SIG-M5 treated with dmso at 0.1 percent for 504 hours (cell line): ENCODE results near the gene PLEK.
A peak's percentile ranks its signal among the peaks of the same experiment; 100 is the strongest.
"Not testable (repeated sequence)": the region's sequence is repeated elsewhere in the genome, so short reads cannot be mapped to it uniquely, and the experiment has no call there.

Experiments
- DNase-seq: peaks from one replicate; lab custom pipeline; 2025; ENCODE audit not compliant: unreplicated experiment; lab: John Stamatoyannopoulos, UW

PLEK gene

DNA sequence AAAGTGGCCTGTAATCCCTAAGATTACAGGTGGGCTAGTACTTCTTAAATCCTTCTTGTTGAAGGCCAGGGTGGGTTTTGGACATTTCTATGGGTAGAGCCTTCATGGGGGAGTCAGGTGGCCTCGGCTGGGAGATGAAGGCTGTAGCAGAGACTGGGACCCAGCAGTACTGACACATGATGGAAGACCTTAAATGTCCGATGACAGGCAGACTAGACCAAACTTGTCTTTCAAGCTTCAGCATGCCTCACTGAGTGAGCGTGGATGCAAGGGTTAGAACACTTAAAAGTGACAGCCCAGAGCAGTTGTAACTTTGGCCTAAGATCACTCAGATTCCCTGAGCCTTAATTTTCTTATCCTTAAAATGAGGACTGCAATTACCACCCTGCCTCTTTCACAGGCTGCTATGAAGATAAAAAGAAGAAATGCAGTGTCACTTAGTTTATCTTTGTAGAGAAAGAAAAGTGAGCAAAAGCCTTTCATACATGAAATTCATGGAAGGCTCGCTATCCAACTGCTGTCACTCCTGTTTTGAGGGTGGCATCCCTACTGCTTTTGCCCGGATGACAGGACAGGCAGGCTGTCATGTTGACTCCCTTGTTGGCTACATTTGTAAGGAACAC, 19.5 kb downstream of the PLEK start:
- no peak for DNase-seq

DNA sequence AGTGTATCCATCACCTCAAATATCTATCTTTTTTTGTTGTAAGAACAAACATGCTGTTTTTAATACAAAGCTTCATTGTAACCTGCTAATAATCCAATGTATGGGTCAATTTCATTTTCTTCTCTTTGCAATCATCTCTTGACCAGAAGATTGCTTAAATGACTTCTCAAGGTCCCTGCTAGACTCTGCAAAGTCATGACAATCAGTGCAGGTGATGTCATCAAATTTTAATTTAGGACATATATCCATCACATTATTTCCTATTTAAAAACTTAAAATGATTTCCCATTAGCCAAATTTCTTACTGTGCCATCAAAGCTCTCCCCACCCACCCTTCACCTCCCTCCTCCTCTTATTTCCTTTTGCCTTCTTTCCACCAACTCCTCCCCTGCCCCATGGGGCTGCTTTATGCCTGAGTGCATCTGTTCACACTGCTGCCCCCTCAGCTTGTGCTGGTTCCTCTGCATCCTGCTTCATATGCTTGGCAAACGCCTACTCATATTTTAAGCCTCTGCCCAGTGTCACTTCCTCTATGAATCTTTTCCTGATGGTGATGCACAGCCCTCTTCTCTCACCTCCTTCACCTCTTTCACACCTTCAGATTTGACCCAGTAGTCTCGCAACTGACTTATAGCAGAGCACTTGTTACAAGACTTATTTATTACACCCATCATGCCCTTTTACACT, 20.3 kb downstream of the PLEK start:
- DNase-seq: peak; percentile 63

DNA sequence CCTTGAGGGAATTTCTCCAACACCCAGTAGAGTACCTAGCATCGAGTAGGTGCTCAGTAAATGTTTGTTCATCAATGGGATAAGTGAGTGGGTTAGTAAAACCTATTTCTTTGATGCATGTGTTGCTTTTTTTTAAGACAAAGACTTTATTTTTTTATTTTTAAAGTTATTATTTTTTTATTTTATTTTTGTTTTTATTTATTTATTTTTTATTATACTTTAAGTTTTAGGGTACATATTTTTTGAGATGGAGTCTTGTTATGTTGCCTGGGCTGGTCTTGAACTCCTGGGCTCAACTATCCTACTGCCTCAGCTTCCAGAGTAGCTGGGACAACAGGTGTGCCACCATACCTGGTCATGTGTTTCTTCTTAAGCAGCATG, 20.8 kb downstream of the PLEK start:
- no peak for DNase-seq

DNA sequence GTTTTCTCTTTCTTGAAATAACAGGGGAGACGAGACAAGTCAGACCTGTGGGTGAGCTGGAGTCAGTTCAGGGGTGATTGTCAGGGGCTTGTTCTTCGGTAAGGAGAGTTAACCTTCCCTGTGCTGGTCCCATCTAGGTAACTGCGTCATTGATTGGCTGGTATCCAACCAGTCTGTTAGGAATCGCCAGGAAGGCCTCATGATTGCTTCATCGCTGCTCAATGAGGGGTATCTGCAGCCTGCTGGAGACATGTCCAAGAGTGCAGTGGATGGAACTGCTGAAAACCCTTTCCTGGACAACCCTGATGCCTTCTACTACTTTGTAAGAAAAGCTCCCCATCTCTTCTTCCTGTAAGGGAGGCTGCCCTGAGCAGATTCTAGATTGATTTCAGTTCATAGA, 21.3 kb downstream of the PLEK start:
- no peak for DNase-seq

DNA sequence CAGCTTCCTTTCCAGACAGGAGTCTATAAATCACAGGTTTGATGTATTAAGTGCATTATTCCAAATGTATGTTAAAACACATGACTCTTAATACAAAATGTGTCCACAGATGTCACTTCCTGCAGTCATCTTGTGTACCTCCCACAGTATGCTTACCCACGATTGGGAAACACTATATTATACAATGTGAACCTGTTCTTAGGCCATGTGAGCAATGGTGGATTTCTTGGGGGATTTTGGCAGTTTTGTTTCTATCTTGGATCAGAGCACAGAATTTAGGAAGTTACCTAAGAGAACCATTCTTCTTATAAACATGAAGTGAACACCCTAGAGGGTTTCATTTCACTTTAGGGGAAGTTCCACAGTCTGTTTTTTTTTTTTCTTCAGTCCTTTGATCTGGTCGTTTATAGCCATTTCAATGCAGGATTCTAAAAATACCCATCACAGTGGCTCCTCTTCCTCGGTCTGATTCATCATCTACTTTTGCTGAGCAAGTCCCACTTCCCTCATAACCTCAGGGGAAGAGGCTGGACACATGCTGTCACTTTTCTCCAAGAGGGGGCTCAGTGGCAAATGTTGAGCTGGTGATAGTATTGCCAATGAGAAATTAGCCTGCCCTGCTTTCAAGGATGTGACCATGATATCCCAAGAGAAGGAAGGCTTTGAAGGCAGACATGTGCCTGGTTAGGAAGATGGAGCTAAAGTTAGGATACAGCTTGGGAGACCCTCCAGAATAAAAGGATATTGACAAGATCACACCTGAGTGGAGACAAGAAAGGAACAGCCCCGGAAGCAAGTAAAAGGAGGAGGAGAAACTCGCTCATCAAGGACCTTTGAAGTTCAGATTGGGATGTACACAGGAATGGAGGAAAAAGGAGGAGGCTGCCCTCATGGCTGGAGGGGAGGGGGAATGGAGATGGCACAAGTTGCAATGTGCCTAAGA, 22.6 kb downstream of the PLEK start:
- peak; percentile 98 for DNase-seq

DNA sequence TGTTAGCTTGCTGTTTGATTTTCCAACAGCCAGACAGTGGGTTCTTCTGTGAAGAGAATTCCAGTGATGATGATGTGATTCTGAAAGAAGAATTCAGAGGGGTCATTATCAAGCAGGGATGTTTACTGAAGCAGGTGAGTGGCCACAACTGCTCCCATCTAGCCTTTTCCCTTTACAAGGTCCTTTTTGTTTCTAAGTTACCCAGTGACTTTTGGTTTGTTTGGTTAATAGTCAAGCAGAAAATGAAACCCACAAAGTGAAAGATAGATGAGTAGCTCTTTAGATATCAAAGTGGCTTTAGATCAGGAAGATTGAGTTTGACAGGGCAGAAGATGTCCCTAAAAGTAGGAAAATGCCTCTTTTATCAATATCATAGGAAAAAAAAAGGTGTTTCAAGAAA, 23.3 kb downstream of the PLEK start:
- no peak for DNase-seq

DNA sequence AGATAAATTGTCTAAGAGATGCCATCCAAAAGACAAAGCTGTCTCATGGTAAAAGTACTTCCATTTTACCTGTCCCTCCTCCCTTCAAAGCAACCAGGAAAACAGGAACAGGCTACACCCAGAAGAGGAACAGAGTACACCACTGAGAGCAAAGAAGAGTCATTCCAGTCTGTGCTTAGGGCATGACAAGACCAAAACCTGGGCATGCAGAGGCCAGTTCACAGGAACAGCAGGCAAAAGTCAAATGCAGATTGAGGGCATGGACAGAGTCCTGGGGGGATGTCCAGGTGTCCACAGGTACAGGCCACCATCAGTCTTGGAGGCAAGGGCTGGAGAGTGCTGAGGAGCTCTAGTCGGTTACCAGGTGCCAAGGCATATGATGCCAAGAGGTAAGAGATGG, 23.7 kb downstream of the PLEK start:
- no peak for DNase-seq

DNA sequence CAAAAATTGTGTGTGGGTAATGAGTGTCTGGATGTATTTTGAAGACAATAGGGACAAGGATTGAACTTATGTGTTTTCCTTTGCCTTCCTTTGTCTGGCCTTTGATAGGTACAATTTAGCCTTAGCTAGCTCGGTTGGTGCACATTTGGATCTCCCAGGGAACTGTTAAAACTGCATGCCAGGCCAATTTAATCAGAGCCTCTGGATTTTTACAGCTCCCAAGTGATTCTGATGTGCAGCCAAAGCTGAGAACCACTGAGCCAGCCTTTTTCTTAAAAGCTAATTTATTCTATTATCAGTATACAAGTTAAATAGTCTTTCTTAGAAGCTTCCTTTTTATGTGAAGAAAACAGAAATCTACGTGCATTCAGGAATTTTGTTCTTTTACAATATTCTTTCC, 25.0 kb downstream of the PLEK start:
- no peak for DNase-seq

DNA sequence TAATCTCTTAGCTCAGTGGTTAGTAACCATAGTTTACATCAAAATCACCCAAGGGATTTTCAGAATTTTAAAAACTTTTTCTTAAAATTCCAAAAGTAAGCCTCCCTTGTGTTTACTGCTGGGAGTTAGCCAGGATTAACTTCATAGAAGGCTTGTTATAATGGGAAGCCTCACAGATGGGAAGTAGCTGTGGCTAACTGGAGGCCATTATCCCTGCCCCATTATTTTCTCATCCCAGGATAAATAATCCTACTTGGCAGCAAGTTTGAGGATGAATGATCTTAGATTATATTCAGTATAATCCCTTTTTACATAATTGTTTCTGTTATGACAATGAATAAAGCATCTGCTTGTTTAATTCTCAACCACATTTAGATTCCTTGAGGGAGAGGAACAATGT, 25.5 kb downstream of the PLEK start:
- no peak for DNase-seq

DNA sequence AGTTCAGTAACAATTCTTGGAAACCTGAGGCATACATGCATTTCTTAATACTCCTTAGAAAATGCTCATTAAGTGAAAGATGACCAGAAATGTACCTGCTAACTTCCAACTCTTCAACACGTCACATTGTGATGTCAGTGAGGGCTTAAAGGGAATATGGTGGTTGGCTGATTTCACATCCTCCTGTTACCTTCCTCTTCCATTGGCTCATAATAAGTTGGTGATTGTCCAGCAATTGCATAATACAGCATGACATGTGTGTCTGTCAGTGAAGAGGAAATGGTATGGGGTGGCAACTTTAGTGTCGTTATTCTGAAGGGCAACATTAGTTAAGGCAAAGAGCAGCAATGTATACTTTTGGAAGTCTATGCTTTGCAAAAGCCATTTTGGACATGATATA, 26.0 kb downstream of the PLEK start:
- peak; percentile 78 for DNase-seq

DNA sequence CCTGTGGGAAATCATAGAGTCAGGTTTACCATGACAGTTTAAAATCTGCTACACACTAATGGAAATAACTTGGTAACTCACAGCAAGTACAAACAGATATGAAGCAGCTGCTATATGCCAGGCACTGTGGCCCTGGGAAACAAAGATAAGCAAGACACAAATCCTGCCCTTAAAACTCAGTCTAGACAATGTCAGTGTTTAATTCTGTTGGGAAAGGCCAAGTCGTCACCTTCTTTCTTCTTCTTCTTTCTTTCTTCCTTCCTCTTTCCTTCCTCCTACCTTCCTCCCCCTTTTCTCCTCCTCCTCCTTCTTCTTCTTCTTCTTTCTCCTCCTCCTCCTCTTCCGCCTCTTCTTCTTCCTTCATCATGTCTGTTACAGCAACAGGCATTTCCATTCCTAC, 26.8 kb downstream of the PLEK start:
- DNase-seq: no peak

DNA sequence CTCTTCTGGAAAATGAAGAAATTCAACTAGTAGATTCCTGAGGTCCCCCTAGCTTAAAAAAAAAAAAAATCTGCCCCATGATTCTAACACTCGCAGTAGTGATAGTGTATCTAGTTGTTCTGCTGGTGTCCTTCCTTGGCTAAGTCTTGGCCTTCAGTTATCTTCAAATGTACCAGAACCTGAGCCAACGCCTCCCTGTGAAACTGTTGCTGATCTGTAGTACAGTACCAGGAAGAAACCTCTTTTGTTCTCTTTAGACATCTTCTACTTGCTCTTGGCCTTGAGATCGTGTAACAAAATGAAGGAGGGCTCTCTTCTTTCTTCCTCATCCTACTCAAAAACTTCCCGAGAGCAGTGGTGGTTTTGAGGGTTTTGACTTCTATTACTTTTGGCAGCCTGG, 31.0 kb downstream of the PLEK start:
- DNase-seq: no peak

DNA sequence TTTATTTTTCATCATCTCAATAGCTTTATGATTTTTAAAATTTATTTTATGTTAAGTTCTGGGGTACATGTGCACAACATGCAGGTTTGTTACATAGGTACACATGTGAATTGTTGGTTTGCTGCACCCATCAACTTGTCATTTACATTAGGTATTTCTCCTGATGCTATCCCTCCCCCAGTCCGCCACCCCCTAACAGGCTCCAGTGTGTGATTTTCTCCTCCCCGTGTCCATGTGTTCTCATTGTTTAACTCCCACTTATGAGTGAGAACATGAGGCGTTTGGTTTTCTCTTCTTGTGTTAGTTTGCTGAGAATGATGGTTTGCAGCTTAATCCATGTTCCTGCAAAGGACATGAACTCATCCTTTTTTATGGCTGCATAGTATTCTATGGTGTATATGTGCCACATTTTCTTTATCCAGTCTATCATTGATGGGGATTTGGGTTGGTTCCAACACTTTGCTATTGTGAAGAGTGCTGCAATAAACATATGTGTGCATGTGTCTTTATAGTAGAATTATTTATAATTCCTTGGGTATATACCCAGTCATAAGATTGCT, 32.7 kb downstream of the PLEK start:
- DNase-seq: not testable (repeated sequence)

DNA sequence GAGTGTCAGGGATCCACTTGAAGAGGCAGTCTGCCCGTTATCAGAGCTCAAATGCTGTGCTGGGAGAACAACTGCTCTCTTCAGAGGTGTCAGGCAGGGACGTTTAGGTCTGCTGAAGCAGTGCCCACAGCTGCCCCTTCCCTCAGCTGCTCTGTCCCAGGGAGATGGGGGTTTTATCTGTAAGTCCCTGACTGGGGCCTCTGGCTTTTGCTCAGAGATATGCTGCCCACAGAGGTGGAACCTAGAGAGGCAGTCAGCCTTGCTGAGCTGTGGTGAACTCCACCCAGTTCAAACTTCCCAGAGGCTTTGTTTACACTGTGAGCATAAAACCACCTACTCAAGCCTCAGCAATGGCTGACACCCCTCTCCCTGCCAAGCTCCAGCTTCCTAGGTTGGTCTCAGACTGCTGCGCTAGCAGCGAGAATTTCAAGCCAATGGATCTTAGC, 38.1 kb downstream of the PLEK start:
- no peak for DNase-seq

DNA sequence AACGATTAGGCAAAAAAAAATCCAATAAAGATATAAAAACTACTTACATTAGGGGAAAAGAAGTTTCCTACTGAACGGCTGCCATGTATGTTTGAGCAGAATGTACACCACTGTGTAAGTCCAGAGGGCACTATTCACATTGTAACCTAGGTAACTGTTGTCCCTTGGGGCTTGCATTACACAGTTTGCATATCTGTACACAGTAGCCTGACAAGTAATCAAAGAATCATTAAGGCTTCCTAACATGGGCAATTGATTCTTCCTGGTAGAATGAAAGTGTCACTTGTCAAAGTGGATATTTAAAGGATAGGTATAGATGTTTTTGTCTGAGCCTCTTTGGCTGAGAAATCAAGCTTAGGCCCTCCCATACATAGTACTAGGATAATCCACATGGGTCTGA, 39.1 kb downstream of the PLEK start:
- DNase-seq: no peak

DNA sequence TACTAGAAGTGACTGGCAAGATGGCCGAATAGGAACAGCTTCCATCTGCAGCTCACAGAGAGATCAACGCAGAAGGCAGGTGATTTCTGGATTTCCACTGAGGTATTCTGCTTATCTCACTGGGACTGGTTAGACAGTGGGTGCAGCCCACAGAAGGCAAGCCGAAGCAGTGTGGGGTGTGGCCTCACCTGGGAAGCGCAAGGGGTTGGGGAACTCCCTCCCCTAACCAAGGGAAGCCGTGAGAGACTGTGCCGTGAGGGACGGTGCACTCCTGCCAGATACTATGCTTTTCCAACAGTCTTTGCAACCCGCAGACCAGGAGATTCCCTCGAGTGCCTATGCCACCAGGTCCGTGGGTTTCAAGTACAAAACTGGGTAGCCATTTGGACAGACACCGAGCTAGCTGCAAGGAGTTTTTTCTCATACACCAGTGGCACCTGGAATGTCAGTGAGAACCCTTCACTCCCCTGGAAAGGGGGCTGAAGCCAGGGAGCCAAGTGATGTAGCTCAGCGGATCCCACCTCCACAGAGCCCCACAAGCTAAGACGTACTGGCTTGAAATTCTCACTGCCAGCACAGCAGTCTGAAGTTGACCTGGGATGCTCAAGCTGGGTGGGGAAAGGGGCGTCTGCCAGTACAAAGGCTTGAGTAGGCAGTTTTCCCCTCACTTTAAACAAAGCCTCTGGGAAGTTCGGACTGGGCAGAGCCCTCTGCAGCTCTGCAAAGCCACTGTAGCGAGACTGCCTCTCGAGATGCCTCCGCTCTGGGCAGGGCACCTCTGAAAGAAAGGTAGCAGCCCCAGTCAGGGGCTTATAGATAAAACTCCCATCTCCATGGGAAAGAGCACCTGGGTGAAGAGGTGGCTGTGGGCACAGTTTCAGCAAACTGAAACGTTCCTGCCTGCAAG, 40.1 kb downstream of the PLEK start:
- DNase-seq: no peak

DNA sequence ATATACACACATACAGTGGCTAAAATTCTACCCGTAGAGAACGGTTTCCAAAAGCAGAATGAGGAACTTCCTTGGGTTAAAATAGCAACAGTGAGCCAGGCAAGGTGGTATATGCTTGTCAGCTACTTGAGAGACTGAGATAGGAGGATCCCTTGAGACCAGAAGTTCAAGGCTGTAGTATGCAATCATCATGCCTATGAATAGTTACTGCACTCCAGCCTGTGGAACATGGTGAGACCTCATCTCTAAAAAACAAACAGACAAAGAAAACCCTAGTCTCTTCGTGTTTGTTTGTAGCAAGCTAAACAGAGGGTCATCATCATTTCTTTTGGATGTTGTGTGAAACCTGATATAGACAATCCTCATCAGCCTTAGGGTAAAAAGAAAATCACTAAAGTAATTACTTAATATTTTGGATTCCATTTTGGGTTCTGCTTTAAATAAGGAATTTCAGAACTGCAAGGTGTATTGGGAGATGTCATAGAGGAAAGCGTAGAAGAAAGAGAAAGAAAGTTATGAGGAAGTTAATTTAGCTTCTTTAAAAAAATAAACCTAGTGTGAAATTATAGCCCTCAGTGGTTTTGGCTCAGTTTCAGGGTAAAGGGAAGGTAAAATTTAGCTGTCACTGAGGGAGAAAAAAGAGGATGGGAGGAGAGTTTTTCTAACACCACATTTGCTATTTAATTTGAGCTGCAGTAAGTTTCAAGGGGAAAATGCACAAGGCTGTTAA, 46.5 kb downstream of the PLEK start:
- DNase-seq: peak; percentile 96

DNA sequence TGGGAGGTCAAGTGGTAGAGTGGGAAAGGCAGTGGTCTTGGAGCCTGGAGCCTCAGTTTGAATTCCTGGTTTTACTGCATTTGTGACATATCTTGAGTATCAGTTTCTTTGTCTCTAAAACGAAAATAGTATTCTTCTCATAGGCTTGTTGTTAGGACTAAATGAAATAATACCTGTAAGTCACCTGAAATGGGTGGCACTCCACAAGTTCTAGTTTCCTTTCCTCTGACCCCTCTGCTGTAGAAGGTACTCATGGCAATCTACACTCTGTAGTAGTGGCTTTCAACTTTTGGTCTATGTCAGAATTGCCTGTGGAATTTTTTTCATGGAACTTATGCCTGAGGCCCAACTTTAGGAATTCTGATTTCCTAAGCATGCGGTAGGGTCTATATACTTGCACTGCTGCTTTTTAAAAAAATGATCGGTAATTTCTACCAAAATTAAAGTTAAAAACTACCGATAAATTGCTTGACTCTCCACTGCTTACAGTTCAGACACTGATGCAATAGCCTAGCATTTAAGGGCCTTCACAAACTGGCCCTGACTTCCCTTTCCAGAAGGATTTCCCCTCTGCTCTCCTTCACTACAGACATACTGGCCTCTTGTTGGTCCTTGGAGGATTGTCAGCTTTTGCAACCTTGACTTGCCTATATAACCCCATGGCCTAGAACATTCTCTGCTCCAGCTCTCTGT, 47.2 kb downstream of the PLEK start:
- DNase-seq: peak; percentile 60

DNA sequence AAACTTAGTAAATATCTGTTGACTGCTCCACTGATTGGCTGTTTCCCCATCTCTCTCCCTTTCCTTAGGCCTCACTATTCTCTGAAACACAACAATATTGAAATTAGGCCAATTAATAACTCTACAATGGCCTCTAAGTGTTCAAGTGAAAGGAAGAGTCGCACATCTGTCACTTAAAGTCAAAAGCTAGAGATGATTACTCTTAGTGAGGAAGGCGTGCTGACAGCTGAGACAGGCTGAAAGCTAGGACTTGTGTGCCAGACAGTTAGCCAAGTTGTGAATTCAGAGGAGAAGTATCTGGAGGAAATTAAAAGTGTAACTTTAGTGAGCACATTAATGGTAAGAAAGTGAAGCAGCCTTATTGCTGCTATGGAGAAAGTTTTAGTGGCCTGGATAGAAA, 48.4 kb downstream of the PLEK start:
- no peak for DNase-seq
